Measurements from ENCODE around the gene BCL3. TPM values are rescaled to one million over a fixed set of nuclear protein-coding genes. Genes with fewer than 3 reads are reported as not detected.
A peak's percentile ranks its signal among the peaks of the same experiment; 100 is the strongest.

The BCL3 gene
- total RNA-seq, 4 donors from 2014 or later, result 3.2 to 58.8 (median 11.9) TPM

GRCh38 chr19:44742330-44743061 is 6.0 kb upstream of the BCL3 start:
- Histone ChIP-seq H3K27me3 (no peaks in the 10 kb centered on the region), H3K4me1 (peaks cover 7 to 10% of the 10 kb centered on the region in 2 donors), H3K27ac (peak overlapping the region; percentile 85 to 90), H3K9me3 (no peaks in the 10 kb centered on the region), H3K4me3 (no peak overlapping the region), H3K36me3 (no peaks in the 10 kb centered on the region)
- TF ChIP-seq CTCF (IDR thresholded peaks at IDR 0.05), result no peak
- no peak for TF ChIP-seq POLR2A (IDR thresholded peaks at IDR 0.05)
- intact Hi-C loops (cut with DNase I; ENCODE audit: low total_unique reads), result no loop called here
- peak in 1 of 2 donors; percentile 32 for DNase-seq

GRCh38 chr19:44744871-44745332 is 3.6 kb upstream of the BCL3 start:
- no peak for DNase-seq
- no peak for TF ChIP-seq POLR2A (IDR thresholded peaks at IDR 0.05)
- no peak for TF ChIP-seq CTCF (IDR thresholded peaks at IDR 0.05)
- no peaks in the 10 kb centered on the region for H3K27me3 ChIP-seq
- peaks cover 7 to 10% of the 10 kb centered on the region in 2 donors for H3K4me1 ChIP-seq
- no peaks in the 10 kb centered on the region for H3K9me3 ChIP-seq
- H3K36me3 ChIP-seq, result no peaks in the 10 kb centered on the region
- intact Hi-C loops (cut with DNase I; ENCODE audit: low total_unique reads), result no loop called here
- no peak overlapping the region for H3K4me3 ChIP-seq
- H3K27ac ChIP-seq, result peak overlapping the region; percentile 91 to 94

GRCh38 chr19:44745341-44745831 is 3.1 kb upstream of the BCL3 start:
- intact Hi-C loops (cut with DNase I; ENCODE audit: low total_unique reads), result no loop called here
- Histone ChIP-seq H3K27me3 (no peaks in the 10 kb centered on the region), H3K4me3 (no peak overlapping the region), H3K9me3 (no peaks in the 10 kb centered on the region), H3K36me3 (no peaks in the 10 kb centered on the region), H3K4me1 (peaks cover 7 to 10% of the 10 kb centered on the region in 2 donors), H3K27ac (peak overlapping the region; percentile 91 to 94)
- peak; percentile 78 to 85 for DNase-seq
- TF ChIP-seq POLR2A (IDR thresholded peaks at IDR 0.05) (peak in 1 of 2 donors; percentile 17), CTCF (IDR thresholded peaks at IDR 0.05) (no peak)

- no peak for TF ChIP-seq POLR2A (IDR thresholded peaks at IDR 0.05)
- TF ChIP-seq CTCF (IDR thresholded peaks at IDR 0.05), result no peak
- Histone ChIP-seq H3K27ac (peak overlapping the region; percentile 91 to 94), H3K36me3 (no peaks in the 10 kb centered on the region), H3K27me3 (no peaks in the 10 kb centered on the region), H3K9me3 (no peaks in the 10 kb centered on the region), H3K4me3 (no peak overlapping the region), H3K4me1 (peaks cover 7 to 10% of the 10 kb centered on the region in 2 donors)
- DNase-seq, result no peak
- intact Hi-C loops (cut with DNase I; ENCODE audit: low total_unique reads), result no loop called here
Observed at GRCh38 chr19:44745887-44746600, 2.5 kb upstream of the BCL3 start.

GRCh38 chr19:44746616-44746945 is 1.9 kb upstream of the BCL3 start:
- intact Hi-C loops (cut with DNase I; ENCODE audit: low total_unique reads), result no loop called here
- no peak for DNase-seq
- no peaks in the 10 kb centered on the region for H3K9me3 ChIP-seq
- H3K4me3 ChIP-seq, result no peak overlapping the region
- TF ChIP-seq POLR2A (IDR thresholded peaks at IDR 0.05), result no peak
- no peak for TF ChIP-seq CTCF (IDR thresholded peaks at IDR 0.05)
- H3K36me3 ChIP-seq, result no peaks in the 10 kb centered on the region
- no peaks in the 10 kb centered on the region for H3K27me3 ChIP-seq
- peaks cover 7 to 10% of the 10 kb centered on the region in 2 donors for H3K4me1 ChIP-seq
- peak overlapping the region; percentile 91 to 94 for H3K27ac ChIP-seq

All from uterus (tissue), 4 donors.